ENCODE data around the gene GORASP1. TPM values are rescaled to one million over a fixed set of nuclear protein-coding genes. Genes with fewer than 3 reads are reported as not detected.

The GORASP1 gene
- total and polyA plus RNA-seq, 2 experiments from 2014 or later = 10.3 to 38.3 TPM

DNA sequence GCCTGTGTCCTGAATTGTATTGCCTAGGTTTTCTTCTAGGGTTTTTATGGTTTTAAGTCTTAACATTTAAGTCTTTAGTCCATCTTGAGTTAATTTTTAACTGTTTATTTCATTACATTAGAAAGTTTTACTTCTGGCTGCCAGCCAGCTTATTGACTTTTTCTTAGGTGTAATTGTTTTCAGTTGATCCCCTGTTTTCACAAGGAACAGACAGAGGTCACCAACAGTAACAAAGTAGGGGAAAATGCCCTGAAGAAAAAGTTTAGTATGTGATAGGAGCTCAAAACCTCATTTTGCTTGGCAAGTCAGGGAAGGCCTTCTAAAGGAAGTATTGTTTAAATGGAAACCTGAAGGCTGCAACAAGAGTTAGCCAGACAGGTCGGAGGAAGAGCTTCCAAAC, 45.2 kb downstream of the GORASP1 start:
- Mint-ChIP-seq H3K27me3 (ENCODE audit: insufficient read depth, low read depth, poor library complexity) (peaks cover 1% of the 10 kb centered on the region), H3K4me3 (no peak overlapping the region), H3K9me3 (no peaks in the 10 kb centered on the region), H3K27ac (no peak overlapping the region), H3K36me3 (ENCODE audit: low read depth) (peaks cover 8% of the 10 kb centered on the region), H3K4me1 (no peaks in the 10 kb centered on the region; the same call in 2 of the 3 replicates)
- ATAC-seq (no peak), DNase-seq (ENCODE audit: low spot score) (no peak)
- Histone ChIP-seq H3K27ac (ENCODE audit: low read depth) (no peak overlapping the region), H4K20me1 (replicated peaks; ENCODE audit: insufficient read depth) (peaks cover 16% of the 10 kb centered on the region; the same call in 1 of the 2 replicates), H3K27me3 (ENCODE audit: insufficient read depth) (no peaks in the 10 kb centered on the region), H3K4me1 (ENCODE audit: insufficient read depth) (no peaks in the 10 kb centered on the region), H3F3A (replicated peaks; ENCODE audit: low read depth) (no peaks in the 10 kb centered on the region), H3K36me3 (ENCODE audit: insufficient read depth) (0 out of 2 replicates have a peak, but pooled peaks cover 5% of the 10 kb centered on the region), H3K4me2 (no peak overlapping the region), H3K4me3 (no peak overlapping the region), H3K79me2 (replicated peaks; ENCODE audit: insufficient read depth) (peaks cover 82% of the 10 kb centered on the region), H2AFZ (no peak overlapping the region), H3K9me2 (ENCODE audit: insufficient read depth) (no peaks in the 10 kb centered on the region)
- TF ChIP-seq, protein P1, sequence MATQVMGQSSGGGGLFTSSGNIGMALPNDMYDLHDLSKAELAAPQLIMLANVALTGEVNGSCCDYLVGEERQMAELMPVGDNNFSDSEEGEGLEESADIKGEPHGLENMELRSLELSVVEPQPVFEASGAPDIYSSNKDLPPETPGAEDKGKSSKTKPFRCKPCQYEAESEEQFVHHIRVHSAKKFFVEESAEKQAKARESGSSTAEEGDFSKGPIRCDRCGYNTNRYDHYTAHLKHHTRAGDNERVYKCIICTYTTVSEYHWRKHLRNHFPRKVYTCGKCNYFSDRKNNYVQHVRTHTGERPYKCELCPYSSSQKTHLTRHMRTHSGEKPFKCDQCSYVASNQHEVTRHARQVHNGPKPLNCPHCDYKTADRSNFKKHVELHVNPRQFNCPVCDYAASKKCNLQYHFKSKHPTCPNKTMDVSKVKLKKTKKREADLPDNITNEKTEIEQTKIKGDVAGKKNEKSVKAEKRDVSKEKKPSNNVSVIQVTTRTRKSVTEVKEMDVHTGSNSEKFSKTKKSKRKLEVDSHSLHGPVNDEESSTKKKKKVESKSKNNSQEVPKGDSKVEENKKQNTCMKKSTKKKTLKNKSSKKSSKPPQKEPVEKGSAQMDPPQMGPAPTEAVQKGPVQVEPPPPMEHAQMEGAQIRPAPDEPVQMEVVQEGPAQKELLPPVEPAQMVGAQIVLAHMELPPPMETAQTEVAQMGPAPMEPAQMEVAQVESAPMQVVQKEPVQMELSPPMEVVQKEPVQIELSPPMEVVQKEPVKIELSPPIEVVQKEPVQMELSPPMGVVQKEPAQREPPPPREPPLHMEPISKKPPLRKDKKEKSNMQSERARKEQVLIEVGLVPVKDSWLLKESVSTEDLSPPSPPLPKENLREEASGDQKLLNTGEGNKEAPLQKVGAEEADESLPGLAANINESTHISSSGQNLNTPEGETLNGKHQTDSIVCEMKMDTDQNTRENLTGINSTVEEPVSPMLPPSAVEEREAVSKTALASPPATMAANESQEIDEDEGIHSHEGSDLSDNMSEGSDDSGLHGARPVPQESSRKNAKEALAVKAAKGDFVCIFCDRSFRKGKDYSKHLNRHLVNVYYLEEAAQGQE (IDR thresholded peaks at IDR 0.05; ENCODE audit: unreplicated experiment) = no peak
- TF ChIP-seq, protein P2, sequence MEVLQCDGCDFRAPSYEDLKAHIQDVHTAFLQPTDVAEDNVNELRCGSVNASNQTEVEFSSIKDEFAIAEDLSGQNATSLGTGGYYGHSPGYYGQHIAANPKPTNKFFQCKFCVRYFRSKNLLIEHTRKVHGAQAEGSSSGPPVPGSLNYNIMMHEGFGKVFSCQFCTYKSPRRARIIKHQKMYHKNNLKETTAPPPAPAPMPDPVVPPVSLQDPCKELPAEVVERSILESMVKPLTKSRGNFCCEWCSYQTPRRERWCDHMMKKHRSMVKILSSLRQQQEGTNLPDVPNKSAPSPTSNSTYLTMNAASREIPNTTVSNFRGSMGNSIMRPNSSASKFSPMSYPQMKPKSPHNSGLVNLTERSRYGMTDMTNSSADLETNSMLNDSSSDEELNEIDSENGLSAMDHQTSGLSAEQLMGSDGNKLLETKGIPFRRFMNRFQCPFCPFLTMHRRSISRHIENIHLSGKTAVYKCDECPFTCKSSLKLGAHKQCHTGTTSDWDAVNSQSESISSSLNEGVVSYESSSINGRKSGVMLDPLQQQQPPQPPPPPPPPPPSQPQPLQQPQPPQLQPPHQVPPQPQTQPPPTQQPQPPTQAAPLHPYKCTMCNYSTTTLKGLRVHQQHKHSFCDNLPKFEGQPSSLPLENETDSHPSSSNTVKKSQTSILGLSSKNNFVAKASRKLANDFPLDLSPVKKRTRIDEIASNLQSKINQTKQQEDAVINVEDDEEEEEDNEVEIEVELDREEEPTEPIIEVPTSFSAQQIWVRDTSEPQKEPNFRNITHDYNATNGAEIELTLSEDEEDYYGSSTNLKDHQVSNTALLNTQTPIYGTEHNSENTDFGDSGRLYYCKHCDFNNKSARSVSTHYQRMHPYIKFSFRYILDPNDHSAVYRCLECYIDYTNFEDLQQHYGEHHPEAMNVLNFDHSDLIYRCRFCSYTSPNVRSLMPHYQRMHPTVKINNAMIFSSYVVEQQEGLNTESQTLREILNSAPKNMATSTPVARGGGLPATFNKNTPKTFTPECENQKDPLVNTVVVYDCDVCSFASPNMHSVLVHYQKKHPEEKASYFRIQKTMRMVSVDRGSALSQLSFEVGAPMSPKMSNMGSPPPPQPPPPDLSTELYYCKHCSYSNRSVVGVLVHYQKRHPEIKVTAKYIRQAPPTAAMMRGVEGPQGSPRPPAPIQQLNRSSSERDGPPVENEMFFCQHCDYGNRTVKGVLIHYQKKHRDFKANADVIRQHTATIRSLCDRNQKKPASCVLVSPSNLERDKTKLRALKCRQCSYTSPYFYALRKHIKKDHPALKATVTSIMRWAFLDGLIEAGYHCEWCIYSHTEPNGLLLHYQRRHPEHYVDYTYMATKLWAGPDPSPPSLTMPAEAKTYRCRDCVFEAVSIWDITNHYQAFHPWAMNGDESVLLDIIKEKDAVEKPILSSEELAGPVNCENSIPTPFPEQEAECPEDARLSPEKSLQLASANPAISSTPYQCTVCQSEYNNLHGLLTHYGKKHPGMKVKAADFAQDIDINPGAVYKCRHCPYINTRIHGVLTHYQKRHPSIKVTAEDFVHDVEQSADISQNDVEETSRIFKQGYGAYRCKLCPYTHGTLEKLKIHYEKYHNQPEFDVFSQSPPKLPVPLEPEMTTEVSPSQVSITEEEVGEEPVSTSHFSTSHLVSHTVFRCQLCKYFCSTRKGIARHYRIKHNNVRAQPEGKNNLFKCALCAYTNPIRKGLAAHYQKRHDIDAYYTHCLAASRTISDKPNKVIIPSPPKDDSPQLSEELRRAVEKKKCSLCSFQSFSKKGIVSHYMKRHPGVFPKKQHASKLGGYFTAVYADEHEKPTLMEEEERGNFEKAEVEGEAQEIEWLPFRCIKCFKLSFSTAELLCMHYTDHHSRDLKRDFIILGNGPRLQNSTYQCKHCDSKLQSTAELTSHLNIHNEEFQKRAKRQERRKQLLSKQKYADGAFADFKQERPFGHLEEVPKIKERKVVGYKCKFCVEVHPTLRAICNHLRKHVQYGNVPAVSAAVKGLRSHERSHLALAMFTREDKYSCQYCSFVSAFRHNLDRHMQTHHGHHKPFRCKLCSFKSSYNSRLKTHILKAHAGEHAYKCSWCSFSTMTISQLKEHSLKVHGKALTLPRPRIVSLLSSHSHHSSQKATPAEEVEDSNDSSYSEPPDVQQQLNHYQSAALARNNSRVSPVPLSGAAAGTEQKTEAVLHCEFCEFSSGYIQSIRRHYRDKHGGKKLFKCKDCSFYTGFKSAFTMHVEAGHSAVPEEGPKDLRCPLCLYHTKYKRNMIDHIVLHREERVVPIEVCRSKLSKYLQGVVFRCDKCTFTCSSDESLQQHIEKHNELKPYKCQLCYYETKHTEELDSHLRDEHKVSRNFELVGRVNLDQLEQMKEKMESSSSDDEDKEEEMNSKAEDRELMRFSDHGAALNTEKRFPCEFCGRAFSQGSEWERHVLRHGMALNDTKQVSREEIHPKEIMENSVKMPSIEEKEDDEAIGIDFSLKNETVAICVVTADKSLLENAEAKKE (CRISPR knock-in tag; IDR thresholded peaks at IDR 0.05) = no peak
- TF ChIP-seq NANOG (IDR thresholded peaks at IDR 0.05; ENCODE audit: borderline replicate concordance) (no peak), POLR2AphosphoS5 (IDR thresholded peaks at IDR 0.05; ENCODE audit: low read depth) (no peak), EZH2 (IDR thresholded peaks at IDR 0.05; ENCODE audit: low read depth, unreplicated experiment) (no peak), CREB1 (CRISPR knock-in tag; IDR thresholded peaks at IDR 0.05; ENCODE audit: low read depth) (no peak), ZNF331 (CRISPR knock-in tag; IDR thresholded peaks at IDR 0.05; ENCODE audit: low read depth) (no peak), STAT1 (IDR thresholded peaks at IDR 0.05; ENCODE audit: unreplicated experiment) (no peak), JUNB (IDR thresholded peaks at IDR 0.05; ENCODE audit: unreplicated experiment) (no peak), ETS1 (IDR thresholded peaks at IDR 0.05) (no peak), EZH2phosphoT487 (IDR thresholded peaks at IDR 0.05; ENCODE audit: unreplicated experiment) (no peak), ZNF114 (CRISPR knock-in tag; IDR thresholded peaks at IDR 0.05) (no peak)
- TF ChIP-seq, protein P3, sequence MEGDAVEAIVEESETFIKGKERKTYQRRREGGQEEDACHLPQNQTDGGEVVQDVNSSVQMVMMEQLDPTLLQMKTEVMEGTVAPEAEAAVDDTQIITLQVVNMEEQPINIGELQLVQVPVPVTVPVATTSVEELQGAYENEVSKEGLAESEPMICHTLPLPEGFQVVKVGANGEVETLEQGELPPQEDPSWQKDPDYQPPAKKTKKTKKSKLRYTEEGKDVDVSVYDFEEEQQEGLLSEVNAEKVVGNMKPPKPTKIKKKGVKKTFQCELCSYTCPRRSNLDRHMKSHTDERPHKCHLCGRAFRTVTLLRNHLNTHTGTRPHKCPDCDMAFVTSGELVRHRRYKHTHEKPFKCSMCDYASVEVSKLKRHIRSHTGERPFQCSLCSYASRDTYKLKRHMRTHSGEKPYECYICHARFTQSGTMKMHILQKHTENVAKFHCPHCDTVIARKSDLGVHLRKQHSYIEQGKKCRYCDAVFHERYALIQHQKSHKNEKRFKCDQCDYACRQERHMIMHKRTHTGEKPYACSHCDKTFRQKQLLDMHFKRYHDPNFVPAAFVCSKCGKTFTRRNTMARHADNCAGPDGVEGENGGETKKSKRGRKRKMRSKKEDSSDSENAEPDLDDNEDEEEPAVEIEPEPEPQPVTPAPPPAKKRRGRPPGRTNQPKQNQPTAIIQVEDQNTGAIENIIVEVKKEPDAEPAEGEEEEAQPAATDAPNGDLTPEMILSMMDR (conservative IDR thresholded peaks at IDR 0.05; ENCODE audit: low read depth in 2 of 2) = no peak
